Ishikawa (cell line): Measurements from ENCODE around the gene RTL9.

Experiments used
- CEBPB ChIP-seq: IDR thresholded peaks from 2 replicates; pipeline ENCODE4 v1.6.1; 2012
- CREB1 ChIP-seq: IDR thresholded peaks from 2 replicates; pipeline ENCODE4 v1.6.1; 2012; ENCODE audit warnings: low read depth
- EGR1 ChIP-seq: IDR thresholded peaks from 2 replicates; pipeline ENCODE4 v1.6.1; 2012
- EP300 ChIP-seq: IDR thresholded peaks from 2 replicates; pipeline ENCODE4 v1.6.1; 2012; ENCODE audit warnings: borderline replicate concordance
- FOXM1 ChIP-seq: IDR thresholded peaks from 2 replicates; pipeline ENCODE4 v1.6.1; 2012; ENCODE audit warnings: low read depth, borderline replicate concordance
- NFIC ChIP-seq: IDR thresholded peaks from 2 replicates; pipeline ENCODE4 v1.6.1; 2012
- RAD21 ChIP-seq: IDR thresholded peaks from 2 replicates; pipeline ENCODE4 v1.6.1; 2012; ENCODE audit warnings: low read depth
- TAF1 ChIP-seq: IDR thresholded peaks from 2 replicates; pipeline ENCODE4 v1.6.1; 2012; ENCODE audit warnings: low read depth, mild to moderate bottlenecking
- TCF12 ChIP-seq: IDR thresholded peaks from 2 replicates; pipeline ENCODE4 v1.6.1; 2012; ENCODE audit warnings: low read depth
- TEAD4 ChIP-seq: IDR thresholded peaks from 2 replicates; pipeline ENCODE4 v1.6.1; 2012
- YY1 ChIP-seq: IDR thresholded peaks from 2 replicates; pipeline ENCODE4 v1.6.1; 2012; ENCODE audit warnings: low read depth
- ZBTB7A ChIP-seq: IDR thresholded peaks from 2 replicates; pipeline ENCODE4 v1.6.1; 2012; ENCODE audit warnings: low read depth
- TF ChIP-seq, protein P1 (sequence below): IDR thresholded peaks from 2 replicates; pipeline ENCODE4 v1.6.1; 2012
- TF ChIP-seq, protein P2 (sequence below): IDR thresholded peaks from 2 replicates; pipeline ENCODE4 v1.6.1; 2012
- TF ChIP-seq, protein P3 (sequence below): IDR thresholded peaks from 2 replicates; pipeline ENCODE4 v1.6.1; 2012; ENCODE audit warnings: low read depth, mild to moderate bottlenecking

Gene RTL9

DNA sequence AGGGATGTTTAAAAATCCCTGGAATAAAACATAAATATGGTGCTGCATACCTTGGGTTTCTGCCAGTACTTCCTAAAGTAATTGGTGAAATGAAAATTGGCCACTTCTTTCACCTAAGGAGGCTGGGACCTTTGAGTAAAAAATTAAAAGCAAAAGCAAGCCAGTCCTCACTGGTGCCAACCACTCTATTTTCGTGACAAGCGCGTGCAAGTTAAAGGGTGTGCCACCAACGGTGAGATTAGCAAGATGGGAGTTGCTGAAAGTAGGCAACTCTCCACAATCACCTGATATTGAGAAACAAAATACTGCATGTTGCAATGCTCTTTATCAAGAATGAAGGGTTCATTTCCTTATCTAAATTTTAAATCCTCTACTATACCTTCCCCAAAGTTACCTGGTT lies 19.7 kb upstream of the RTL9 start:
- TF ChIP-seq YY1: no peak
- TF ChIP-seq, protein P1, sequence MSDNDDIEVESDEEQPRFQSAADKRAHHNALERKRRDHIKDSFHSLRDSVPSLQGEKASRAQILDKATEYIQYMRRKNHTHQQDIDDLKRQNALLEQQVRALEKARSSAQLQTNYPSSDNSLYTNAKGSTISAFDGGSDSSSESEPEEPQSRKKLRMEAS: no peak
- TF ChIP-seq, protein P2, sequence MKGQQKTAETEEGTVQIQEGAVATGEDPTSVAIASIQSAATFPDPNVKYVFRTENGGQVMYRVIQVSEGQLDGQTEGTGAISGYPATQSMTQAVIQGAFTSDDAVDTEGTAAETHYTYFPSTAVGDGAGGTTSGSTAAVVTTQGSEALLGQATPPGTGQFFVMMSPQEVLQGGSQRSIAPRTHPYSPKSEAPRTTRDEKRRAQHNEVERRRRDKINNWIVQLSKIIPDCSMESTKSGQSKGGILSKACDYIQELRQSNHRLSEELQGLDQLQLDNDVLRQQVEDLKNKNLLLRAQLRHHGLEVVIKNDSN: no peak
- TF ChIP-seq, protein P3, sequence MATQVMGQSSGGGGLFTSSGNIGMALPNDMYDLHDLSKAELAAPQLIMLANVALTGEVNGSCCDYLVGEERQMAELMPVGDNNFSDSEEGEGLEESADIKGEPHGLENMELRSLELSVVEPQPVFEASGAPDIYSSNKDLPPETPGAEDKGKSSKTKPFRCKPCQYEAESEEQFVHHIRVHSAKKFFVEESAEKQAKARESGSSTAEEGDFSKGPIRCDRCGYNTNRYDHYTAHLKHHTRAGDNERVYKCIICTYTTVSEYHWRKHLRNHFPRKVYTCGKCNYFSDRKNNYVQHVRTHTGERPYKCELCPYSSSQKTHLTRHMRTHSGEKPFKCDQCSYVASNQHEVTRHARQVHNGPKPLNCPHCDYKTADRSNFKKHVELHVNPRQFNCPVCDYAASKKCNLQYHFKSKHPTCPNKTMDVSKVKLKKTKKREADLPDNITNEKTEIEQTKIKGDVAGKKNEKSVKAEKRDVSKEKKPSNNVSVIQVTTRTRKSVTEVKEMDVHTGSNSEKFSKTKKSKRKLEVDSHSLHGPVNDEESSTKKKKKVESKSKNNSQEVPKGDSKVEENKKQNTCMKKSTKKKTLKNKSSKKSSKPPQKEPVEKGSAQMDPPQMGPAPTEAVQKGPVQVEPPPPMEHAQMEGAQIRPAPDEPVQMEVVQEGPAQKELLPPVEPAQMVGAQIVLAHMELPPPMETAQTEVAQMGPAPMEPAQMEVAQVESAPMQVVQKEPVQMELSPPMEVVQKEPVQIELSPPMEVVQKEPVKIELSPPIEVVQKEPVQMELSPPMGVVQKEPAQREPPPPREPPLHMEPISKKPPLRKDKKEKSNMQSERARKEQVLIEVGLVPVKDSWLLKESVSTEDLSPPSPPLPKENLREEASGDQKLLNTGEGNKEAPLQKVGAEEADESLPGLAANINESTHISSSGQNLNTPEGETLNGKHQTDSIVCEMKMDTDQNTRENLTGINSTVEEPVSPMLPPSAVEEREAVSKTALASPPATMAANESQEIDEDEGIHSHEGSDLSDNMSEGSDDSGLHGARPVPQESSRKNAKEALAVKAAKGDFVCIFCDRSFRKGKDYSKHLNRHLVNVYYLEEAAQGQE: no peak
- no peak for TF ChIP-seq TAF1

DNA sequence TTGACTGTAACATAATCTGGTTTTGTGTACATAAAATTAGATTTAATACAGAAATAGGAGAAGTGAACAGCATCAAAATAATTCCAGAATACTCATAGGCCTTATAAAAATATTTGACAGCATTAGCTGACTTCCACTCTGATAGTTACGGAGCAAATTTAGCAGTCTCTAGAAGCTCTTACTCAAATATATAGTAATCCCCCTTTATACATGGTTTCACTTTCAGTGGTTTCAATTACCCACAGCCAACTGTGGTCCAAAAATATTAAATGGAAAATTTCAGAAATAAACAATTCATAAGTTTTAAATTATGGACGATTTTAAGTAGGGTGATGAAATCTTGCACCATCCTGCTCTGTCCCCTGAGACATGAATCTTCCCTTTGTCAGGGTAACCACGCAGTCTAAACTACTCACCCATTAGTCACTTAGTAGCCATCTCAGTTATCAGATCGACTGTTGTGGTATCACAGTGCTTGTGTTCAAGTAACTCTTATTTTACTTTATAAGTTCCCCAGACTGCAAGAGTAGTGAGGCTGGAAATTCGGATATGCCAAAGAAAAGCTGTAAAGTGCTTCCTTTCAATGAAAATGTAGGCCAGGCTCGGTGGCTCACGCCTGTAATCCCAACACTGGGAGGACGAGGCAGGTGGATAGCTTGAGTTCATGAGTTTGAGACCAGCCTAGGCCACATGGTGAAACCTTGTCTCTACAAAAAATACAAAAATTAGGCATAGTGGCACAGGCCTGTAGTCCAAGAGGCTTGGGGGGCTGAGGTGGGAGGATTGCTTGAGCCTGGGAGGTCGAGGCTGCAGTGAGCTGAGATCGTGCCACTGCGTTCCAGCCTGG lies 17.2 kb upstream of the RTL9 start:
- TF ChIP-seq, protein P2: no peak
- TF ChIP-seq EGR1 (no peak), TEAD4 (no peak), YY1 (no peak)
- TF ChIP-seq, protein P3: no peak

DNA sequence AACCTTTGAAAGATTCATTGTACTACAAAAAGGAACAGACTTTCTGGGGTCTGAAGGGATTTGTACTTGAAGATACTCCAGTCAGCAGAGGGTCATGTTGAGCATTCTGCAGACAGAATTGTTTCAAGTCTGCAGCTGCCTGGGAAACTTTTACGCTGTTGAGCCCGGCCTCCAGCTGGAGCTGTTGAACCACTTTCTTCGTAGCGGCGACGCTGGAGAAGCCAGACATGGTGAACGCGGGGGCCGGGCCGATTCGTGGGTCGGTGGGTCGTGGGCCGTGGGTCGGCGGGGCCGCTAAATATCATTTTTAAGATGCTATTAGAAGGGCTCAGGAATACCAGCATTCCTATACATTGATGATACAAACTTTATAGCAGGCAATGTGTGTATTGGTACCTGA lies 12.0 kb upstream of the RTL9 start:
- TF ChIP-seq TCF12 (no peak), EGR1 (no peak), TEAD4 (no peak), EP300 (no peak)
- TF ChIP-seq, protein P3: no peak

DNA sequence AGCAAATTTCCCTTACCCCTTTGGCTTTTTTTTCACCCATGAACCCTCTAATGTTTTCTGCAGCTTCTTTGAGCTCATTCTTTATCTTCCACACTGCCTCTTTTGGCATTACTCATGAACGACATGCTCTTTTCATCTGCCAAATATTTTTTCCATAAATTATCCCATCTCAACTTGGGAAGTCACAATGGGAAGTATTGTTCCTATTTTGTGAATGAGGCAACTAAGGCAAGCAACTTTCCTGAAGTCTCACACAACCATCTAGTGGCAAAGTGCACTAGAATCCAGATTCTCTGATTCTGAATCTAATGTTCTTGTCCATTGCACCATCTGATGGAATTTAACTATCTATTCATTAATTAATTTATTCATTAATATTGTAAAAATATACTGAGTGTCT lies 625 bp downstream of the RTL9 start:
- TF ChIP-seq, protein P1: no peak
- TF ChIP-seq TCF12 (no peak), CEBPB (no peak), TEAD4 (no peak), CREB1 (no peak), RAD21 (no peak)
- TF ChIP-seq, protein P2: no peak

DNA sequence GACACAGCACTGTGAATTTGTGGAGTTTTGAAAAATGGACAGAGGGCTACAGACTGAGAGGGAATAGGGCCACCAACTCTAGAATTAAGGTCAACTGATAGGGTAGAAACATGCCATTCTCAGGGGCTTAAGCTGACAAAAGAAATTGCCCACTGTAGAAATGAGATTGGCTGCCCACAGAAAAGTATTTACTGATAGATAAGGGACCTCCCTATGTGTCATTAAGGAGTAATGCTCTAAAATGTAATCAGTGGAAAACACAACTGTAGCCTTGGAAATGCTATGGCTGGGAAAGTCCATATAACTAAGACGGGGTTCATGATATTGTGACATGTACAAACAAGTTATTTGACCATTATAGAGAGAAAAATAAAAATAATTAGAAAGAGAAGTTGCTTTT lies 4.6 kb downstream of the RTL9 start:
- no peak for TF ChIP-seq FOXM1
- no peak for TF ChIP-seq ZBTB7A
- no peak for TF ChIP-seq EGR1
- no peak for TF ChIP-seq CEBPB
- no peak for TF ChIP-seq EP300
- TF ChIP-seq, protein P2: no peak
- no peak for TF ChIP-seq RAD21
- TF ChIP-seq TAF1: no peak
- no peak for TF ChIP-seq TEAD4
- no peak for TF ChIP-seq CREB1
- TF ChIP-seq, protein P3: no peak
- no peak for TF ChIP-seq TCF12
- no peak for TF ChIP-seq NFIC
- TF ChIP-seq, protein P1: no peak
